Measurements from ENCODE around the gene SCN10A.

DNA sequence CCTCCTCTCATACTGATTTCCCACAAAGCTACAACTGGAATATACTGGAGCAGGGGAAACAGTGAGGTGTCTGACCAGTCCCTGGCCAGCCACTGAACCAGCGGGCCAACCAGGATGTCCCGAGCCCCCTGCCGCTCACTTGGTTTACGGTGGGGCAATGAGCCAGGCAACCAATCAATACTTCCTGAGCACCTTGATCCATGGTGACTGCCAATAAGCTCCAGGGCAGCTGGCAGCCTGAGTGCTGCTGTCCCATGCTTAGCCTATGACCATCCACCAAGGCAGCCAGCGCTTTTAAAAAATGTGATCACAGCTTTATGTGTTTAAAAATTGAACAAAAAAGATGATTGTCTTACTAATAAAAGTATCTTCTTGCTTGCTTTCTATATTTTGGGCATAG, 4.2 kb downstream of the SCN10A start:
- TF ChIP-seq GMEB1 (CRISPR knock-in tag; IDR thresholded peaks at IDR 0.05; ENCODE audit: borderline replicate concordance) (no peak), FOSL1 (CRISPR knock-in tag; IDR thresholded peaks at IDR 0.05; ENCODE audit: borderline replicate concordance) (no peak)
- TF ChIP-seq, protein P1, sequence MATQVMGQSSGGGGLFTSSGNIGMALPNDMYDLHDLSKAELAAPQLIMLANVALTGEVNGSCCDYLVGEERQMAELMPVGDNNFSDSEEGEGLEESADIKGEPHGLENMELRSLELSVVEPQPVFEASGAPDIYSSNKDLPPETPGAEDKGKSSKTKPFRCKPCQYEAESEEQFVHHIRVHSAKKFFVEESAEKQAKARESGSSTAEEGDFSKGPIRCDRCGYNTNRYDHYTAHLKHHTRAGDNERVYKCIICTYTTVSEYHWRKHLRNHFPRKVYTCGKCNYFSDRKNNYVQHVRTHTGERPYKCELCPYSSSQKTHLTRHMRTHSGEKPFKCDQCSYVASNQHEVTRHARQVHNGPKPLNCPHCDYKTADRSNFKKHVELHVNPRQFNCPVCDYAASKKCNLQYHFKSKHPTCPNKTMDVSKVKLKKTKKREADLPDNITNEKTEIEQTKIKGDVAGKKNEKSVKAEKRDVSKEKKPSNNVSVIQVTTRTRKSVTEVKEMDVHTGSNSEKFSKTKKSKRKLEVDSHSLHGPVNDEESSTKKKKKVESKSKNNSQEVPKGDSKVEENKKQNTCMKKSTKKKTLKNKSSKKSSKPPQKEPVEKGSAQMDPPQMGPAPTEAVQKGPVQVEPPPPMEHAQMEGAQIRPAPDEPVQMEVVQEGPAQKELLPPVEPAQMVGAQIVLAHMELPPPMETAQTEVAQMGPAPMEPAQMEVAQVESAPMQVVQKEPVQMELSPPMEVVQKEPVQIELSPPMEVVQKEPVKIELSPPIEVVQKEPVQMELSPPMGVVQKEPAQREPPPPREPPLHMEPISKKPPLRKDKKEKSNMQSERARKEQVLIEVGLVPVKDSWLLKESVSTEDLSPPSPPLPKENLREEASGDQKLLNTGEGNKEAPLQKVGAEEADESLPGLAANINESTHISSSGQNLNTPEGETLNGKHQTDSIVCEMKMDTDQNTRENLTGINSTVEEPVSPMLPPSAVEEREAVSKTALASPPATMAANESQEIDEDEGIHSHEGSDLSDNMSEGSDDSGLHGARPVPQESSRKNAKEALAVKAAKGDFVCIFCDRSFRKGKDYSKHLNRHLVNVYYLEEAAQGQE (IDR thresholded peaks at IDR 0.05; ENCODE audit: borderline replicate concordance in 1 of 2, low read depth in 1 of 2, low read length in 2 of 2), result no peak

Data from HepG2 (cell line).